Measurements from ENCODE around the gene ADAMTSL3. TPM values are rescaled to one million over a fixed set of nuclear protein-coding genes. Genes with fewer than 3 reads are reported as not detected.
"Not testable (repeated sequence)": the region's sequence is repeated elsewhere in the genome, so short reads cannot be mapped to it uniquely, and the experiment has no call there.

ADAMTSL3 gene
- polyA plus RNA-seq, 1 experiment, result 0.05 TPM

DNA sequence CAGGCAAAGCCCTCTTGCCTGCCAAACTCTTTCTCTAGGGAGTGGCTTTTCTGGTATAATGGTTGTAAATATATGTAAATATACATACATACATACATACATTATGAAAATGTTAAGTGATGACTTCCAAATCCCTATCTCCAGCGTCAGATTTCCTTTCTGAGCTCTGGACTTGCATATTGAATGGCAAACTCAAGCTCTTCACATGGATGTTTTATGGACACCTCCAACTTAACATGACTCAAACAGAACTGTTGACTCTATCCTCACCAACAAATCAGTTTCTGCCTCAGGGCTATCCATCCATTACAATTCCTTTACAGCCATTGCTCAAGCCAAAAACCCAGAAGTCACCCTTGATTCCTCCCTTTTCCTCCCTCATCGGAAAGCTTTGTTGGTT, 45.1 kb downstream of the ADAMTSL3 start:
- Histone ChIP-seq H3K9me3 (ENCODE audit: control insufficient read depth, insufficient read depth, low read length) (no peaks in the 10 kb centered on the region), H3K4me3 (ENCODE audit: low read depth, low read length) (no peak overlapping the region), H3K27me3 (ENCODE audit: control insufficient read depth, insufficient read depth, low read length) (no peaks in the 10 kb centered on the region), H3K27ac (ENCODE audit: low read depth, low read length) (no peak overlapping the region)
- no peak for DNase-seq (ENCODE audit: low read depth, low spot score)
- ChIA-PET CTCF (no interaction called here), POLR2A (no interaction called here)
- TF ChIP-seq, protein P1, sequence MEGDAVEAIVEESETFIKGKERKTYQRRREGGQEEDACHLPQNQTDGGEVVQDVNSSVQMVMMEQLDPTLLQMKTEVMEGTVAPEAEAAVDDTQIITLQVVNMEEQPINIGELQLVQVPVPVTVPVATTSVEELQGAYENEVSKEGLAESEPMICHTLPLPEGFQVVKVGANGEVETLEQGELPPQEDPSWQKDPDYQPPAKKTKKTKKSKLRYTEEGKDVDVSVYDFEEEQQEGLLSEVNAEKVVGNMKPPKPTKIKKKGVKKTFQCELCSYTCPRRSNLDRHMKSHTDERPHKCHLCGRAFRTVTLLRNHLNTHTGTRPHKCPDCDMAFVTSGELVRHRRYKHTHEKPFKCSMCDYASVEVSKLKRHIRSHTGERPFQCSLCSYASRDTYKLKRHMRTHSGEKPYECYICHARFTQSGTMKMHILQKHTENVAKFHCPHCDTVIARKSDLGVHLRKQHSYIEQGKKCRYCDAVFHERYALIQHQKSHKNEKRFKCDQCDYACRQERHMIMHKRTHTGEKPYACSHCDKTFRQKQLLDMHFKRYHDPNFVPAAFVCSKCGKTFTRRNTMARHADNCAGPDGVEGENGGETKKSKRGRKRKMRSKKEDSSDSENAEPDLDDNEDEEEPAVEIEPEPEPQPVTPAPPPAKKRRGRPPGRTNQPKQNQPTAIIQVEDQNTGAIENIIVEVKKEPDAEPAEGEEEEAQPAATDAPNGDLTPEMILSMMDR (IDR thresholded peaks at IDR 0.05; ENCODE audit: low read depth, low read length), result no peak

GRCh38 chr15:83700082-83700481, 46.2 kb downstream of the ADAMTSL3 start:
- CTCF ChIA-PET, result no interaction called here
- POLR2A ChIA-PET, result no interaction called here
- no peak overlapping the region for H3K27ac ChIP-seq (ENCODE audit: low read depth, low read length)
- no peaks in the 10 kb centered on the region for H3K27me3 ChIP-seq (ENCODE audit: control insufficient read depth, insufficient read depth, low read length)
- H3K4me3 ChIP-seq (ENCODE audit: low read depth, low read length), result no peak overlapping the region
- H3K9me3 ChIP-seq (ENCODE audit: control insufficient read depth, insufficient read depth, low read length), result no peaks in the 10 kb centered on the region
- DNase-seq (ENCODE audit: low read depth, low spot score), result no peak
- TF ChIP-seq, protein P1 (IDR thresholded peaks at IDR 0.05; ENCODE audit: low read depth, low read length), result no peak

DNA sequence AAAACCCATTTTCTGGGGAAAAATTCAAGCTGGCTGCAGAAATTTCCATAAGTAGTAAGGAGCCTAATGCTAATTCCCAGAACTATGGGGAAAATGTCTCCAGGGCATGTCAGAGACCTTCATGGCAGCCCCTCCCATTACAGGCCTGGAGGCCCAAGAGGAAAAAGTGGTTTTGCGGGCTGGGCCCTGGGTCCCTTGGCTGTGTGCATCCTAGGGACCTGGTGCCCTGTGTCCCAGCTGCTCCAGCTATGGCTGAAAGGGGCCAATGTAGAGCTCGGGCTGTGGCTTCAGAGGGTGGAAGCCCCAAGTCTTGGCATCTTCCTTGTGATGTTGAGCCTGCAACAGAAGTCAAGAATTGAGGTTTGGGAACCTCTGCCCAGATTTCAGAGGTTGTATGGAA, 48.4 kb downstream of the ADAMTSL3 start:
- CTCF ChIA-PET; H3K27me3 ChIP-seq (ENCODE audit: control insufficient read depth, insufficient read depth, low read length): not testable (repeated sequence)

DNA sequence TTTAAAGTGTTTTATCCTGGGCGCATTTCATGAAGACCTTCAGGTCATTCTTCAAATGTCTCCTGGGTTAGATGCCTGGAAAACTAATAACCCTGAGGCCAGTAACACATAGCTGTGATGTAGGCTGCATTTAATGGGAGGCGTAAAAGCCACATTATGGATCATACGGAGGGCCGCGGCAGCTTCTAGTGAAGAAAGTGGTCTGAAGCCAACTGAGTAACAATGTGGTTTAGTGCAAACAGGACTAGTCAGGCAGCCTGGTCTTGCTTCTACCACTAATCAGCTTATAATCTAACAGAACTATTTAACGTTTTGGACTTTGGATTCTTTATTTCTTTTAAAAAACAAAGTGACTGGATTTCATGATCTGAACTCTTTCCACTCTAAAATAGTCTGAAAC, 54.4 kb downstream of the ADAMTSL3 start:
- CTCF ChIA-PET, result no interaction called here
- no peak for DNase-seq (ENCODE audit: low read depth, low spot score)
- no peak overlapping the region for H3K27ac ChIP-seq (ENCODE audit: low read depth, low read length)
- no peaks in the 10 kb centered on the region for H3K9me3 ChIP-seq (ENCODE audit: control insufficient read depth, insufficient read depth, low read length)
- no peaks in the 10 kb centered on the region for H3K27me3 ChIP-seq (ENCODE audit: control insufficient read depth, insufficient read depth, low read length)
- no peak overlapping the region for H3K4me3 ChIP-seq (ENCODE audit: low read depth, low read length)
- POLR2A ChIA-PET, result no interaction called here
- TF ChIP-seq, protein P1 (IDR thresholded peaks at IDR 0.05; ENCODE audit: low read depth, low read length), result no peak

More for the DNA sequence above, 48.4 kb downstream of the ADAMTSL3 start:
- not testable (repeated sequence) for H3K4me3 ChIP-seq (ENCODE audit: low read depth, low read length); H3K27ac ChIP-seq (ENCODE audit: low read depth, low read length); H3K9me3 ChIP-seq (ENCODE audit: control insufficient read depth, insufficient read depth, low read length); DNase-seq (ENCODE audit: low read depth, low spot score)
- POLR2A ChIA-PET, result interaction anchor here (0.6 kb wide), 1 partner anchor 91 kb away, joined by 3 read pairs; no protein-coding TSS in a partner anchor

- ChIA-PET POLR2A (no interaction called here), CTCF (no interaction called here)
- H3K9me3 ChIP-seq (ENCODE audit: control insufficient read depth, insufficient read depth, low read length), result no peaks in the 10 kb centered on the region
- no peaks in the 10 kb centered on the region for H3K27me3 ChIP-seq (ENCODE audit: control insufficient read depth, insufficient read depth, low read length)
- H3K4me3 ChIP-seq (ENCODE audit: low read depth, low read length), result no peak overlapping the region
- no peak overlapping the region for H3K27ac ChIP-seq (ENCODE audit: low read depth, low read length)
- TF ChIP-seq, protein P1 (IDR thresholded peaks at IDR 0.05; ENCODE audit: low read depth, low read length), result no peak
- DNase-seq (ENCODE audit: low read depth, low spot score), result no peak
Measured at GRCh38 chr15:83709241-83709640, 55.3 kb downstream of the ADAMTSL3 start.

GRCh38 chr15:83709811-83710210, 55.9 kb downstream of the ADAMTSL3 start:
- TF ChIP-seq, protein P1 (IDR thresholded peaks at IDR 0.05; ENCODE audit: low read depth, low read length), result no peak
- CTCF ChIA-PET, result no interaction called here

More at GRCh38 chr15:83709811-83710210, 55.9 kb downstream of the ADAMTSL3 start:
- DNase-seq (ENCODE audit: low read depth, low spot score), result no peak
- Histone ChIP-seq H3K27me3 (ENCODE audit: control insufficient read depth, insufficient read depth, low read length) (no peaks in the 10 kb centered on the region), H3K9me3 (ENCODE audit: control insufficient read depth, insufficient read depth, low read length) (no peaks in the 10 kb centered on the region), H3K27ac (ENCODE audit: low read depth, low read length) (no peak overlapping the region), H3K4me3 (ENCODE audit: low read depth, low read length) (no peak overlapping the region)
- POLR2A ChIA-PET, result no interaction called here

Measured in AG04450 (cell line).